GM23338 (cell line): Measurements from ENCODE around the gene GPRIN1. TPM values are rescaled to one million over a fixed set of nuclear protein-coding genes. Genes with fewer than 3 reads are reported as not detected.

ENCODE experiments used
- ATAC-seq: fragments of 200-7000 bp; cut with Tn5 transposase; 3 replicates; pipeline ENCODE4 v1.9.1; 2020
- DNase-seq: peaks from one replicate; pipeline ENCODE4 v3.0.0-alpha.2; 2015; ENCODE audit warnings: low spot score
- H2AFZ ChIP-seq: fragments of 200-600 bp; sonication (generic); 2 replicates; pipeline ENCODE4 v1.8.0; 2016; ENCODE audit warnings: antibody characterized with exemption, mild to moderate bottlenecking, moderate library complexity
- H3F3A ChIP-seq: fragments of 200-600 bp; sonication (generic); replicated peaks from 2 replicates; pipeline ENCODE4 v1.8.0; 2017; ENCODE audit warnings: antibody characterized with exemption, mixed run types, low read depth
- H3K27ac ChIP-seq: fragments of 200-600 bp; sonication (generic); 2 replicates; pipeline ENCODE4 v1.6.1; 2016; ENCODE audit warnings: low read depth
- H3K27me3 ChIP-seq: fragments of 200-600 bp; sonication (generic); 2 replicates; pipeline ENCODE4 v1.8.0; 2016; ENCODE audit warnings: mild to moderate bottlenecking, mixed run types, moderate library complexity; ENCODE audit not compliant: insufficient read depth
- H3K36me3 ChIP-seq: fragments of 200-600 bp; sonication (generic); 2 replicates; pipeline ENCODE4 v1.8.0; 2016; ENCODE audit warnings: mild to moderate bottlenecking; ENCODE audit not compliant: insufficient read depth
- H3K4me1 ChIP-seq: fragments of 200-600 bp; sonication (generic); 2 replicates; pipeline ENCODE4 v1.8.0; 2016; ENCODE audit warnings: mild to moderate bottlenecking, moderate library complexity; ENCODE audit not compliant: insufficient read depth
- H3K4me2 ChIP-seq: fragments of 200-600 bp; sonication (generic); 2 replicates; pipeline ENCODE4 v1.7.1; 2017; ENCODE audit warnings: mixed run types
- H3K4me3 ChIP-seq: fragments of 200-600 bp; sonication (generic); 2 replicates; pipeline ENCODE4 v1.6.1; 2016; ENCODE audit warnings: mixed run types
- H3K79me2 ChIP-seq: fragments of 200-600 bp; sonication (generic); replicated peaks from 2 replicates; pipeline ENCODE4 v1.8.0; 2017; ENCODE audit warnings: mild to moderate bottlenecking; ENCODE audit not compliant: insufficient read depth
- H3K9me2 ChIP-seq: fragments of 200-600 bp; sonication (generic); 2 replicates; pipeline ENCODE4 v1.8.0; 2017; ENCODE audit not compliant: insufficient read depth
- H4K20me1 ChIP-seq: fragments of 200-600 bp; sonication (generic); replicated peaks from 2 replicates; pipeline ENCODE4 v1.8.0; 2017; ENCODE audit warnings: mild to moderate bottlenecking; ENCODE audit not compliant: insufficient read depth
- H3K27ac Mint-ChIP-seq: 2 replicates; pipeline ENCODE4 v1.8.0; 2020; ENCODE audit warnings: inconsistent platforms, mild to moderate bottlenecking, moderate library complexity, mixed read lengths
- H3K27me3 Mint-ChIP-seq: 3 replicates; pipeline ENCODE4 v1.8.0; 2022; ENCODE audit warnings: low read depth, mild to moderate bottlenecking, moderate library complexity, mixed read lengths, inconsistent platforms; ENCODE audit not compliant: insufficient read depth, poor library complexity
- H3K36me3 Mint-ChIP-seq: 3 replicates; pipeline ENCODE4 v1.8.0; 2021; ENCODE audit warnings: low read depth, mild to moderate bottlenecking, inconsistent platforms, moderate library complexity, mixed read lengths
- H3K4me1 Mint-ChIP-seq: 3 replicates; pipeline ENCODE4 v1.8.0; 2020; ENCODE audit warnings: mild to moderate bottlenecking, inconsistent platforms, mixed read lengths
- H3K4me3 Mint-ChIP-seq: 3 replicates; pipeline ENCODE4 v1.8.0; 2021; ENCODE audit warnings: moderate library complexity, mild to moderate bottlenecking, inconsistent platforms, mixed read lengths
- H3K9me3 Mint-ChIP-seq: 3 replicates; pipeline ENCODE4 v1.8.0; 2020; ENCODE audit warnings: moderate library complexity, mild to moderate bottlenecking, inconsistent platforms, mixed read lengths
- CREB1 ChIP-seq: fragments of 250-450 bp; sonication (Bioruptor Pico); IDR thresholded peaks from 2 replicates; pipeline ENCODE4 v1.5.0; 2020; ENCODE audit warnings: low read depth, mild to moderate bottlenecking, moderate library complexity
- ETS1 ChIP-seq: IDR thresholded peaks from 2 replicates; pipeline ENCODE4 v1.6.1; 2016; ENCODE audit warnings: antibody characterized with exemption
- EZH2 ChIP-seq: fragments of 200-600 bp; sonication (generic); IDR thresholded peaks from one replicate; pipeline ENCODE4 v1.8.0; 2017; ENCODE audit warnings: antibody characterized with exemption, mild to moderate bottlenecking, low read depth; ENCODE audit not compliant: unreplicated experiment
- EZH2phosphoT487 ChIP-seq: fragments of 200-600 bp; sonication (generic); IDR thresholded peaks from one replicate; pipeline ENCODE4 v1.8.1; 2018; ENCODE audit warnings: antibody characterized with exemption; ENCODE audit not compliant: unreplicated experiment
- JUNB ChIP-seq: IDR thresholded peaks from one replicate; pipeline ENCODE4 v1.6.1; 2016; ENCODE audit warnings: antibody characterized with exemption; ENCODE audit not compliant: unreplicated experiment
- NANOG ChIP-seq: IDR thresholded peaks from 2 replicates; pipeline ENCODE4 v1.6.1; 2016; ENCODE audit warnings: antibody characterized with exemption, borderline replicate concordance
- POLR2AphosphoS5 ChIP-seq: IDR thresholded peaks from 2 replicates; pipeline ENCODE4 v1.6.1; 2016; ENCODE audit warnings: antibody characterized with exemption, low read depth
- REST ChIP-seq: IDR thresholded peaks from one replicate; pipeline ENCODE4 v1.6.1; 2018; ENCODE audit warnings: antibody characterized with exemption; ENCODE audit not compliant: unreplicated experiment
- STAT1 ChIP-seq: IDR thresholded peaks from one replicate; pipeline ENCODE4 v1.6.1; 2016; ENCODE audit warnings: antibody characterized with exemption; ENCODE audit not compliant: unreplicated experiment
- ZNF114 ChIP-seq: fragments of 250-450 bp; sonication (Bioruptor Pico); IDR thresholded peaks from 2 replicates; pipeline ENCODE4 v1.5.0; 2020; ENCODE audit warnings: mild to moderate bottlenecking, moderate library complexity
- ZNF331 ChIP-seq: fragments of 250-450 bp; sonication (Bioruptor Pico); IDR thresholded peaks from 2 replicates; pipeline ENCODE4 v1.5.0; 2020; ENCODE audit warnings: low read depth, mild to moderate bottlenecking, moderate library complexity
- ZNF462 ChIP-seq: fragments of 250-450 bp; sonication (Bioruptor Pico); IDR thresholded peaks from 2 replicates; pipeline ENCODE4 v1.5.0; 2020; ENCODE audit warnings: mild to moderate bottlenecking, moderate library complexity
- polyA plus RNA-seq: library from polyadenylated mRNA; unstranded; fragments of >200 nt; fragmentation: Nextera tagmentation; extraction: Ambion mirVana; gene quantifications from 2 replicates; pipeline ENCODE4 v1.2.1, GENCODE V29; 2016
- total RNA-seq: library from RNA; depleted of rRNA; stranded (reverse); fragments of >200 nt; shearing (Covaris generic); gene quantifications from 2 replicates; pipeline ENCODE4 v1.2.3, GENCODE V29; 2014
- TF ChIP-seq, protein P1 (sequence below), 2 experiments: fragments of 200-600 bp in 1 of 2; sonication (generic) in 1 of 2; conservative IDR thresholded peaks; 2 replicates each; pipeline versions ENCODE4 v1.5.1 to v1.6.1; 2016 to 2017; ENCODE audit warnings: antibody characterized with exemption in 2 of 2, low read depth in 2 of 2, mild to moderate bottlenecking in 2 of 2, moderate library complexity in 1 of 2

The GPRIN1 gene
- total and polyA plus RNA-seq, 2 experiments from 2014 or later, result 3.8 to 14.6 TPM

DNA sequence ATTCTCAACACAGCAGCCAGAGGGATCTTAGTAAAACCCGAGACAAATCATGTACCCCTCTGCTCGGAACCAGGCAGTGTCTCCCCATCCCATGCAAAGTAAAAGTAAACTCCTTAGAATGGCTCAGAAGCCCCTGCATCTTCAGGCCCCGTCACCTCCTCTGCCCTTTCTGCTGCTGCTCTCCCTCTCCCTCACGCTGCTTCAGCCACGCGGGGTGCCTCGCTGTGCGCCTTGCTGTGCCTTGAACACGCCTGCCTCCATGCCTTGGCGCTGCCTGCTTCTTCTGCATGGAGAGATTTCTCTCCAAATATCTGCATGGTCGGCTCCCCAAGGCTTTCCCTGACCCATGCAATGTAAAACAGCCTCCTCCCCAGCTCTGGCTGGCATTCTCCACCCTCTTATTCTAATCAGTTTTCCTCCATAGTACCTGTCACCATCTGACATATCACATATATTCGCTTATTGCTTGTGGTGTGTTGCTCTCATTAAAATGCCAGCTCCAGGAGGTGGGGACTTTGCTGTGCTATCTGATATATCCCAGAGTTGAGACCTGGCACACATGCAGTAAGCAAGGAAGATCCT, 8.0 kb downstream of the GPRIN1 start:
- no peak for TF ChIP-seq JUNB
- no peak for TF ChIP-seq ZNF114
- TF ChIP-seq, protein P1, sequence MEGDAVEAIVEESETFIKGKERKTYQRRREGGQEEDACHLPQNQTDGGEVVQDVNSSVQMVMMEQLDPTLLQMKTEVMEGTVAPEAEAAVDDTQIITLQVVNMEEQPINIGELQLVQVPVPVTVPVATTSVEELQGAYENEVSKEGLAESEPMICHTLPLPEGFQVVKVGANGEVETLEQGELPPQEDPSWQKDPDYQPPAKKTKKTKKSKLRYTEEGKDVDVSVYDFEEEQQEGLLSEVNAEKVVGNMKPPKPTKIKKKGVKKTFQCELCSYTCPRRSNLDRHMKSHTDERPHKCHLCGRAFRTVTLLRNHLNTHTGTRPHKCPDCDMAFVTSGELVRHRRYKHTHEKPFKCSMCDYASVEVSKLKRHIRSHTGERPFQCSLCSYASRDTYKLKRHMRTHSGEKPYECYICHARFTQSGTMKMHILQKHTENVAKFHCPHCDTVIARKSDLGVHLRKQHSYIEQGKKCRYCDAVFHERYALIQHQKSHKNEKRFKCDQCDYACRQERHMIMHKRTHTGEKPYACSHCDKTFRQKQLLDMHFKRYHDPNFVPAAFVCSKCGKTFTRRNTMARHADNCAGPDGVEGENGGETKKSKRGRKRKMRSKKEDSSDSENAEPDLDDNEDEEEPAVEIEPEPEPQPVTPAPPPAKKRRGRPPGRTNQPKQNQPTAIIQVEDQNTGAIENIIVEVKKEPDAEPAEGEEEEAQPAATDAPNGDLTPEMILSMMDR (conservative IDR thresholded peaks at IDR 0.05; ENCODE audit: low read depth in 2 of 2), result no peak
- TF ChIP-seq ETS1, result no peak
- no peak for TF ChIP-seq POLR2AphosphoS5
- no peak for TF ChIP-seq ZNF462 (CRISPR knock-in tag)
- TF ChIP-seq STAT1, result no peak
- TF ChIP-seq EZH2phosphoT487, result no peak
- no peak for TF ChIP-seq CREB1
- TF ChIP-seq EZH2, result no peak
- no peak for TF ChIP-seq ZNF331
- no peak for TF ChIP-seq NANOG
- TF ChIP-seq REST, result no peak
- Histone ChIP-seq H3K4me2 (no peak overlapping the region), H3K9me2 (no peaks in the 10 kb centered on the region), H4K20me1 (peaks cover 13% of the 10 kb centered on the region; the same call in 1 of the 2 replicates), H3K27me3 (peaks cover 10% of the 10 kb centered on the region; the same call in 1 of the 2 replicates), H2AFZ (no peak overlapping the region), H3F3A (no peaks in the 10 kb centered on the region), H3K4me1 (peaks cover 9% of the 10 kb centered on the region), H3K27ac (no peak overlapping the region), H3K36me3 (no peaks in the 10 kb centered on the region), H3K4me3 (no peak overlapping the region), H3K79me2 (no peaks in the 10 kb centered on the region)
- no peak overlapping the region for H3K27ac Mint-ChIP-seq
- peaks cover 18% of the 10 kb centered on the region for H3K36me3 Mint-ChIP-seq
- H3K4me1 Mint-ChIP-seq, result peaks cover 14% of the 10 kb centered on the region
- H3K9me3 Mint-ChIP-seq, result peaks cover 5% of the 10 kb centered on the region
- H3K27me3 Mint-ChIP-seq, result peaks cover 11% of the 10 kb centered on the region
- ATAC-seq (no peak), DNase-seq (no peak)
- H3K4me3 Mint-ChIP-seq, result no peak overlapping the region
